GM15510 (cell line): ENCODE data around the gene NEO1.

ENCODE experiments used
- POLR2A ChIP-seq: IDR thresholded peaks from 3 replicates; pipeline ENCODE4 v1.6.1; 2011; ENCODE audit warnings: borderline replicate concordance; ENCODE audit not compliant: insufficient read length; ENCODE audit errors: extremely low read depth

Gene NEO1

DNA sequence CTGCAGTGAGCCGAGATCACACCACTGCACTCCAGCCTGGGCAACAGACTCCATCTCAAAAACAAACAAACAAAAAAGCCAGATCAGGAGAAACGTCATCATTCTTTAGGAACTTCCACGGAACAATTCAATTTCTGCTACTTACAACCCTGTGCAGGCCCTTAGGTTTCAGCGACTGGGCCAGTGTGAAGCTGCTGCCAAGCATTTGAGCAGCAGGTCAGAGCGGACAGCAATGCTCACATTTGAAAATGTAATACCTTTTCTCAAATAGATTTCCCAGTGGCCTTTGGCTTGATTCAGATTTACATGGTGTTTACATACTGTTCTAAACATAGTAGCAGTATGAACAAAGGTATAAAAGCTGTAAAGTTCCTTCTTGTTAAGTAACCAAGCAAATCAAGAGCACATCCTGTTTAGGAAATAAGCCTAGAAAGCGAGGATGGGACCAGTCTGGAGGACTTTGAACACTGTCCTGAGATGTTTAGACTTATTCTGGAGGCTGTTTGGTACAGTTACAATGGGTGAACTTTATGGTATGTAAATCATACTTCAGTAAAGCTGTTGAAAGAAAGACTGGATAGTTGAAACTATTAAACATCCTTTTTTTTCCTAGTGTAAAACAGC lies 175.3 kb downstream of the NEO1 start:
- no peak for TF ChIP-seq POLR2A

DNA sequence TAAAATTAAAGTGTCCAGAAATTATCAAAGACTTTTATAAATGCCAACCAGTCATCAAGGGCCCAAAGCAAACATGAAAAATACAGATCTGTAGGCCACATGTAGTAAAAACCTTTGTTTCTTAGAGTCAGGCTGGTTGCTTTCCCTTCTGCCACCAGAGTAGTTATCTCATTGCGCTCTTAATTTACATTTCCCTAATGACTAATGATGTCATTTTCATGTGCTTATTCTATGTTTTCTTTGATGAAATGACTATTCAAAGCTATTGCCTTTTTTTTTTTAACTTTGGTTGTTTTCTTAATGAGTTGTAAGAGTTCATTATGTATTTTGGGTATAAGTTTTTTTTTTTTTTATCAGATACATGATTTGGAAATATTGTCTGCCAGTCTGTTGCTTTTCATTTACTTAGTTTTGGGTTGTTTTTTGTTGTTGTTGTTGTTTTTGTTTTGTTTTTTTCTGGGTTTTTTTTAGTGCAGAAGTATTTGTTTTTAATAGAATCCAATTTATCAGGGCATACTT lies 175.9 kb downstream of the NEO1 start:
- no peak for TF ChIP-seq POLR2A

DNA sequence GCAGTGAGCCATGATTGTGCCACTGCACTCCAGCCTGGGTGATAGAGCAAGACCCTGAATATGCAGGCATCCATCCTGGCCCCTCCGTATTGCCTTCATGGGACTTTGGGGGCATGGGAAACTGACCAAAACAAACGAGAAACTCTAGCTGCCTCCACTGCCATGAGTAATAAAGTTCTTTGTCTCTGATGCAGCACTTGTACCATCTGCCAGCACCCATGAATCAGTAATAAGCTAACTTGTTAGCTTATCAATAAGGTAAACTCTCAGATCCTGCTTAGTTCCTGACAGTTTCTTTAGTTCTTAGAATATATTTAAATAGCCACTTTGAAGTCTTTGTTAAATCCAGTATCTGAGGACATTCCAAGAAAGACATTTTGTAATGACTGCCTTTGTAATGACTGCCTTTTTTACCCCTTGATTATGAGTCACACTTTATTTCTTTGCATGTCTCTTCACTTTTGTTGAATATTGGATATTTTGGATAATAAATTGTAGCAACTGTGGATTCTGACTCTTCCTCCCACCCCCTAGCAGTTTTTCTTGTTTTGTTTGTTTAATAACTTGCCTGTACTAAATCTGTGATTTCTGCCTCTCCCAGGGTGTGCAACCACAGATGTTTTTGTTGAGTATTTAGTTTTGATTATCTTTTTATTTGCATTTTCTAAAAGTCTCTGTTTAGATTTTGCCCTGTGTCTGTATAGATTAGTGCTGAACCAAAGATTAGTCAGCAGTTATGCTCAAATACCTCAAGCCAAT lies 179.6 kb downstream of the NEO1 start:
- no peak for TF ChIP-seq POLR2A

DNA sequence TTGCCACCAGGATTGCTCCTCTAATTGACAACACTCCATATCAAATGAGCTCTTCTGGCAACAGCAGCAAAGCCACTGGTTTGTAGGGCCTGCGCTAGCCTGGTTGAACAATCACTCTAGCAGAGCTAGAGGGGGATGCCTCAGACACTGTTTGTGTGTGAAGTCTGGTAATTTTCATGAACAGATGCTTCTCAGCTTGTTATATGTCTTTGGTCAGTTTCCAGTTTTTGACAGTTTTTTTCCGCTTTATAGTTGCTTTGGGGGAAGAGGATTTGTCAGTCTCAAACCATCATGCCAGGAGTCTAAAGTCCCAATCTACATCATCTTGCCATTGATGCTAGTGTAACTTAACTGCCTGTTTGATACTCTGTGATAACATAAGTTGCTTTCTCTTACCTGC lies 180.5 kb downstream of the NEO1 start:
- TF ChIP-seq POLR2A, result no peak

DNA sequence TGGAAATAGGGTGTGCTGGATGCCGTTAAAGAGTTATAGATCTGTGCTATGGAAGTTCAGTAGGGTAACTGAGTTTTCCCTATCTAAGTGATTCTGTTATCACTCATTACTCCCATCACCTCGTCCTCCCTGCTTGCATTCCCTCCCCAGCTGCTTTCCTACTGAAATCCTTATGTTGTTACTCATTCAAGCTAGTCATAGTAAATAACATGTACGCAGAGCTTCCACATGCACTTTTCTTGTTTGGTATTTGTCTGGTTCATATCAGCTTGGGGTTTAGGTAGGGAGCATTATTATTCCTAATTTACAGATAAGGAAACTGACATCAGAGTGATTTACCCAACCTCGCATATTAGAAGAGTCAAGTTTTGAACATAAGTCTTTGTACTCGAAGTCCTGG lies 181.4 kb downstream of the NEO1 start:
- no peak for TF ChIP-seq POLR2A

DNA sequence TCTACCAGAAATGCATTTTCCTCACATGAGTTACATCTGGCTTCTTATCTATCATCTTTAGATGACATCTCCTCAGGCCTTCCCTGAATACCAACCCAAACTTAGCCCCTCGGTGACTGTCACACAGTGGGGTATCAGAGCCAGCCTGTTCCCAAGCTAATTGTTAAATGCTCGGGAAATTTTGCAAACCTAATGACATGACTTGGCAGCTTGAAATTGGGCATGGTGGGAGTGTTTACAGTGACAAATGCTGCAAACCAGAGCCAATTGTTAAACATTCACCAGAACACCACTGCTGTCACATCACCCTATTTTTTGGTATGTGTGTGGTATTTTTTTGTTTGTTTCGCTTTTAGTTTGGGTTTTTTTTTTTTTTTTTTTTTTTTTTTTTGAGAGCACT lies 185.6 kb downstream of the NEO1 start:
- TF ChIP-seq POLR2A, result no peak

DNA sequence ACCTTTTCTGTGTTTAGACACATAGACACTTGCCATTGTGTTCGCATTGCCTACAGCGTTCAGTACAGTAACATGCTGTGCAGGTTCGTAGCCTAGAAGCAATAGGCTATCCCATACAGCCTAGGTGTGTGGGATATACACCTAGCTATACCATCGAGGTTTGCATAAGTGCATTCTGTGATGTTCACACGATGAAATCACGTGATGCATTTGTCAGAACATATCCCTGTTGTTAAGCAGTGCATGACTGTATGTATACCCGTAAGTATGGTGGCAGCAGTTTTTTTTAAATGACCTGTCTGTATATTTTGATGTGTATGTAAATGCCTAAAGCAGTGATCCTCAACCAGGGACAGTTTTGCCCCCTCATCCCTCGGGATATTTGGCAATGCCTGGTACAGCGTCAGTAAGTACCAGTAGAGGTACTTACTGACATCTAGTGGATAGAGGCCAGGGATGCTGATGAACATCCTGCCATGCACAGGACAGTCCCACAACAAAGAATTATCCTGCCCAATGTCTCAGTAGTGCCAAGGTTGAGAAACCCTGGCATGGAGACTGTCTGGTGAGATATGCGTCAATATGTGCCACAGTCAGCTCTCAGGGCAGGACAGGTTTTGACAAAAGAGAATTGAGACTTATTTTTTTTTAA lies 187.4 kb downstream of the NEO1 start:
- no peak for TF ChIP-seq POLR2A

DNA sequence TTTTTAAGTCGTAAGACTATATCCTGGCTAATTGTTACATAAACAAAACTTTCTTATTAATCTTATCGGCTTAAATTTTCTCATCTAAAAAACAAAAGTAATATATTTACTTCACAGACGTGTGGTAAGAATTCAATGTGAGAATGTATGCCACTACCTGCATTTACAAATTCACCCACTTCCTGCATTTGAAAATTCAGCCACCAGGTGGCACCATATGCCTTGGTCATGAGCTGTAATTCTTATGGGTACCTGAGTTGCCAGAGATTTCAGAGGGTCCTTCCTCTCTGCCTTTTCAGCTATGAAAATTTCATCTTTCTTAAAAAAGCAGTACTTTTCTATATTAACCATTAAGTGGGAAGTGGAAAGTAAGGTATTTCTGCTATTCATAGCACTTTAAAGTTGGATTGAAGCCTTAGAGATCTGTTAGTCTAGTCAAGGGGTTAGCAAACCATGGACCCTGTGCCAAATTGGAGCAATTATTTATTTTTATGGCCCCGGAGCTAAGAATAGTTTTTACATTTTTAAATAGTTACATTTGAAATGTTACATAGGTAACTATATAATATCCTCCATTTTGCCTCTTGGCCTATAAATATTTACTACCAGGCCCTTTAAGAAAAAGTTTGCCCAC lies 188.7 kb downstream of the NEO1 start:
- no peak for TF ChIP-seq POLR2A

DNA sequence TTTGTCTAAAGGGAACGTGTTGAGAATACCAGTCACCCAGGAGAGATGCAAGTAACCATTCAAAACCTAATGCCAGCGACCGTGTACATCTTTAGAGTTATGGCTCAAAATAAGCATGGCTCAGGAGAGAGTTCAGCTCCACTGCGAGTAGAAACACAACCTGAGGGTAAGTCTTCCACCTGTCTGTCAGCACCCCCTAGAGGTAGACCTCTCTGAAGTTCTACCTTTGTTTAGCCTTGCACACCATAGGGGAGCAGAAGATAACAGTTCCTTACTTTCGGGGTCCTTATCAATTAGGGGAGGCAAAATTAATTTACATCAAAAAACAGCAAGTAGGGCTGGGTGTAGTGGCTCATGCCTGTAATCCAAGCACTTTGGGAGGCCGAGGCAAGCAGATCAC lies 192.1 kb downstream of the NEO1 start:
- TF ChIP-seq POLR2A, result no peak

DNA sequence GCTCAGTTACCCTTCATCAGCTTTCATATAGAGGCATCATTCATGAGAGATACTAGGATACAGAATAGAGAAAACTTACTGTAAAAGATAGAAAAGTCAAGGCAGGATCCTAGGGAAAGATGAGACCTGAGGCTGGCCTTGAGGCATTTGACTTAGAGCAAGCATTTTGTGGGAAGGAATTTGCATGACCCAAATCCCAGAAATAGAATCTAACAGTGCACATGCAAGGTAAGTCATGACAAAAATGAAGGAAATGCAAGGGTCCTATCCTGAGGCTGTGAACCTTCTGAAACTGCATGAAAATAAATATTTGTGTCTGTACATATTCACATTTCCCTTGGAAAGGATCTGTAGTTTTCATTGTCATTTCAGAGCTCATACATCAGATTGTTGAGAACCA lies 194.2 kb downstream of the NEO1 start:
- TF ChIP-seq POLR2A, result no peak

DNA sequence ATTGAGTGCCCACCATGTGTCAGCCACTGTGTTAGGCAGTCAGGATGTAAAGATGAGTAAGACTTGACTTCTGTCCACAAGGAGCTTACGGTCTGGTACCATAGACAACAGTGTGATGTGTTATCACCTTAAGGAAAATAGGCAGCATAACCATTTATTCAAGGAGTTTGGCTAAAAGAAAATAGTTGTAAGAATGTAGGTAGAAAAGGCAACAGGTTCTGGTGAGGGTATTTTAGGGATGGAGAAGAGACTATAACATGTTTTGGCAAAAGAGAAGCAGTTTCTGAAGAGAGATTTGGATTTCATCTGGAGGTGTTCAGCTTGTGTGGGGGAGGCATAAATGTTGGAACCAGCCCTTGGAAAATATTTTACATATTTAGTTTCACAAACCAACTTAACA lies 194.6 kb downstream of the NEO1 start:
- no peak for TF ChIP-seq POLR2A

DNA sequence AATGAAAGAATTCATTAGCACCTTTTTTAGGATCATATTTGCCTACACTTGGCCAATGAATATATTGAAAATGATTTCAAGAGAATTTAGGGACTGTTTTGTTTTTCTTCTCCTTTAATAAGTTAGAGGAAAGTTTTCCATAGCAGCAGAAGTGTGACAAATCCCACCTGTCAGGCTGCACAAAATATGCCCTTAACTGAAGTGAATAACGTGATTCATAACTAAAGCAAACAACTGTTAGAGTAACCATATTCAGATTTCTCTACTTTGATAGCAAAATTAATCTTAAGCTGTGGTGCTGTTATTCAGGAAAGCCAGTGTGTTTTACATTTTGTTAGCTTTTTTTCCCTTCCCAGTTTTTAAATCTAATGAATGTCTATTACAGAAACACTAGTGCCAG lies 195.1 kb downstream of the NEO1 start:
- TF ChIP-seq POLR2A, result no peak

DNA sequence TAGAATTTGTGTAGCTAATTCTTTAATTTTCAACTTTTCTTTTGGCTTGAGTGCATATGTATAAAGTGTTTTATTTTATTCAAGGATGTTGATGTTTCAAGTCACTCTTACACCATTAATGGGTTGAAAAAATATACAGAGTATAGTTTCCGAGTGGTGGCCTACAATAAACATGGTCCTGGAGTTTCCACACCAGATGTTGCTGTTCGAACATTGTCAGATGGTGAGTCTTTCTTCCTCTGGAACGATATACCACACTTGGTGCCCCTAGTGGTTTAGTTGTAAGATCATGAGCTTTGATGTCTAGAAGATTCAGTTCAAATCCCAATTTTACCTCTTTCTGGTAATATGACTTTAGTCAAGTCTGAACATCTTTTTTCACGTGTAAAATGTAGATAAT lies 197.2 kb downstream of the NEO1 start:
- no peak for TF ChIP-seq POLR2A

DNA sequence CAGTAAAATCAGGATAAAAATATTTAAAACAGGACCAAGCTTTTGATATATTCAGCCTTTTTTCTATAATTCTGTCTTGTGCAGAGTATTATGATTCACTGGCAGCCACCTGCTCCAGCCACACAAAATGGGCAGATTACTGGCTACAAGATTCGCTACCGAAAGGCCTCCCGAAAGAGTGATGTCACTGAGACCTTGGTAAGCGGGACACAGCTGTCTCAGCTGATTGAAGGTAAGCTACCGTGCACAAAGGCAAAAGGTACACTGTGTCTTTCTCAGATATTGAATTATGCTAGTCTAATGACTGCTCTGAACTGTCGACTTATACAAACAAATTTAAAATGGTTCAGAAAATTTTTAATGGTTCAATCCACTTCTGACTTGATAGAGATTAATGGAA lies 202.3 kb downstream of the NEO1 start:
- no peak for TF ChIP-seq POLR2A
